ENCODE results near the gene ZBTB37. TPM values are rescaled to one million over a fixed set of nuclear protein-coding genes. Genes with fewer than 3 reads are reported as not detected.
"Not testable (repeated sequence)": the region's sequence is repeated elsewhere in the genome, so short reads cannot be mapped to it uniquely, and the experiment has no call there.

Gene ZBTB37
- total RNA-seq, 4 donors from 2014 or later, result 1.6 to 6.3 (median 3.3) TPM

DNA sequence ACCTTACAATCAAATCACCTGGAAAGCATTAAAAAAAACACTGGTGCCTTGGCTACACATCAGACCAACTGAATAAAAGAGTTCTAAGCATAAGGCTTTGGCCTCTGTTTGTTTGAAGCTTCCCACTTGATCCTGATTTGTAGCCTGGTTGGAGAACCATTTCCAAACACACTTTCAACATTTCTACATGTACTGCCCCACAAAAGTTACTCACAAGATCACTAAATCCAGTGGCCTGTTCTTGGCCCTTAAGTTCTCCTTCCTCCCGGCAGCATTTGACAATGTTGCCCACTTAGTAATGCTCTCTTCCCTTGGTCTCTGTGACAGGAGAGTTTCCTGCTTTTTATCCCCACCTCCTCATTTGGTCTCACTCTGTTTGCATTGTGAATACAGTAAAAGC lies 12.2 kb upstream of the ZBTB37 start:
- H3K4me3 ChIP-seq, result no peak overlapping the region
- WGBS, 2 donors, result 74 to 83% methylated on average over 1 of the region's 1 CpG
- no peak for TF ChIP-seq POLR2A (IDR thresholded peaks at IDR 0.05)
- TF ChIP-seq, protein P1, sequence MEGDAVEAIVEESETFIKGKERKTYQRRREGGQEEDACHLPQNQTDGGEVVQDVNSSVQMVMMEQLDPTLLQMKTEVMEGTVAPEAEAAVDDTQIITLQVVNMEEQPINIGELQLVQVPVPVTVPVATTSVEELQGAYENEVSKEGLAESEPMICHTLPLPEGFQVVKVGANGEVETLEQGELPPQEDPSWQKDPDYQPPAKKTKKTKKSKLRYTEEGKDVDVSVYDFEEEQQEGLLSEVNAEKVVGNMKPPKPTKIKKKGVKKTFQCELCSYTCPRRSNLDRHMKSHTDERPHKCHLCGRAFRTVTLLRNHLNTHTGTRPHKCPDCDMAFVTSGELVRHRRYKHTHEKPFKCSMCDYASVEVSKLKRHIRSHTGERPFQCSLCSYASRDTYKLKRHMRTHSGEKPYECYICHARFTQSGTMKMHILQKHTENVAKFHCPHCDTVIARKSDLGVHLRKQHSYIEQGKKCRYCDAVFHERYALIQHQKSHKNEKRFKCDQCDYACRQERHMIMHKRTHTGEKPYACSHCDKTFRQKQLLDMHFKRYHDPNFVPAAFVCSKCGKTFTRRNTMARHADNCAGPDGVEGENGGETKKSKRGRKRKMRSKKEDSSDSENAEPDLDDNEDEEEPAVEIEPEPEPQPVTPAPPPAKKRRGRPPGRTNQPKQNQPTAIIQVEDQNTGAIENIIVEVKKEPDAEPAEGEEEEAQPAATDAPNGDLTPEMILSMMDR (IDR thresholded peaks at IDR 0.05), result no peak
- no peaks in the 10 kb centered on the region for H3K9me3 ChIP-seq
- peaks cover 0 to 92% (median 5%) of the 10 kb centered on the region in 3 donors for H3K36me3 ChIP-seq
- no peaks in the 10 kb centered on the region for H3K27me3 ChIP-seq
- DNase-seq, result no peak
- H3K4me1 ChIP-seq, result peaks cover 0 to 18% (median 0%) of the 10 kb centered on the region in 3 donors
- intact Hi-C loops (cut with DNase I), result no loop called here
- H3K27ac ChIP-seq, result no peak overlapping the region

DNA sequence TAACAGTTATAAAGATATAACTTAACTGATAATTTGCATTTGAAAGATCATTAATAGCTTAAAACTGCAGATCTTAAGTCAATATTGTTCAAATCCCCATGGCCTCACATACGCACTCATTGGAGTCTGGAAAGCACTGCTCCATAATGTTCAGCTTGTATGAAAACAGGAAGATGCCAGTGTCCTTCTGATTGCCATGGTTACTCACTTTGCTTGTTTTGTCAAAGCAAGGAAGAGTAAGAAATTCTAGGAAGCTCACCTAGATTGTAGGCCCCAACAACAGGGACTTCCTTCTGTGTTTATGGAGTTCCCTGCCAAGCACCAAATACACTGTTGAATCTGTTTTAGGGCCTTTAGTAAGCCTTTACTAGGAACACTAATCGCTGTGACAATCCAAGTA lies 11.3 kb upstream of the ZBTB37 start:
- Histone ChIP-seq H3K4me1 (peaks cover 0 to 15% (median 0%) of the 10 kb centered on the region in 3 donors), H3K27me3 (no peaks in the 10 kb centered on the region), H3K4me3 (no peak overlapping the region), H3K36me3 (peaks cover 0 to 92% (median 5%) of the 10 kb centered on the region in 3 donors), H3K27ac (no peak overlapping the region), H3K9me3 (no peaks in the 10 kb centered on the region)
- TF ChIP-seq POLR2A (IDR thresholded peaks at IDR 0.05), result no peak
- TF ChIP-seq, protein P1 (IDR thresholded peaks at IDR 0.05), result no peak
- 95 to 100% methylated on average over 2 of the region's 2 CpGs for WGBS, 2 donors
- DNase-seq, result no peak
- intact Hi-C loops (cut with DNase I), result no loop called here

DNA sequence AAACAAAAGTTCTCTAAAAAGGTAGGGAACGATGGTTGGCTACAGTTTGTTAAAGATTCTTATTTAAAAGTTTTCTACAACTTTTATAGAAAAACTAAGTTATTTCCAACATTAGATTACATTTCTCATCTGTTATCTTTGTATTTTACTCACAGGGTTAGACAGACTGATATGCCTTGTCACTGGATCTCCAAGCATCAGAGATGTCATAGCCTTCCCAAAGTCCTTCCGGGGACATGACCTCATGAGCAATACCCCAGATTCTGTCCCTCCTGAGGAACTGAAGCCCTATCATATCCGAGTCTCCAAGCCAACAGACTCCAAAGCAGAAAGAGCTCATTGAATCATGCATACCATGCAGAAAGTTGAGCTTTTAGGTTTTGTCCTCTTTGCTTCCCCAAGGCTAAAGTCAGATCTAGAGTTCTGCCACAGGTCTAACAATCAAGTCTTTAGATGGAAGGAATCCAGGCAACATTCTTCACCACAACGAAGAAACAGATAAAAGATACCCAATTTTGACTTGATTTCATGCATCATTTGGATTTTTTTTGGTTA lies 10.7 kb upstream of the ZBTB37 start:
- no peak for DNase-seq
- WGBS, 2 donors, result 80 to 81% methylated on average over 4 of the region's 4 CpGs
- TF ChIP-seq, protein P1 (IDR thresholded peaks at IDR 0.05), result no peak
- no peak for TF ChIP-seq POLR2A (IDR thresholded peaks at IDR 0.05)
- no peak overlapping the region for H3K27ac ChIP-seq
- no peaks in the 10 kb centered on the region for H3K9me3 ChIP-seq
- peaks cover 0 to 96% (median 5%) of the 10 kb centered on the region in 3 donors for H3K36me3 ChIP-seq
- H3K4me3 ChIP-seq, result no peak overlapping the region
- intact Hi-C loops (cut with DNase I), result no loop called here
- peaks cover 0 to 10% (median 0%) of the 10 kb centered on the region in 3 donors for H3K4me1 ChIP-seq
- H3K27me3 ChIP-seq, result no peaks in the 10 kb centered on the region

DNA sequence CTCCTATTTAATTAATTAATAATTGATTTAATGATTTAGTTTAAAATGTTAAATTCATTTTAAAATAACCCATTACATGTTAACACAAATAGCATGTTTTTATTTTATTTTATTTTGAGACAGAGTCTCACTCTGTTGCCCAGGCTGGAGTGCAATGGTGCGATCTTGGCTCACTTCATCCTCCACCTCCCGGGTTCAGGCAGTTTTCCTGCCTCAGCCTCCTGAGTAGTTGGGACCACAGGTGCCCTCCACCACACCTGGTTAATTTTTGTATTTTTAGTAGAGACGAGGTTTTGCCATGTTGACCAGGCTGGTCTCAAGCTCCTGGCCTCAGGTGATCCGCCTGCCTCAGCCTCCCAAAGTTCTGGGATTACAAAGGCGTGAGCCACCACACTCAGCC lies 8.6 kb upstream of the ZBTB37 start:
- H3K27ac ChIP-seq; intact Hi-C loops (cut with DNase I); H3K9me3 ChIP-seq; H3K4me1 ChIP-seq; H3K27me3 ChIP-seq; H3K4me3 ChIP-seq; DNase-seq: not testable (repeated sequence)
- H3K36me3 ChIP-seq, result peaks cover 8 to 97% (median 17%) of the 10 kb centered on the region in 3 donors
- 90 to 99% methylated on average over 5 of the region's 5 CpGs for WGBS, 2 donors

DNA sequence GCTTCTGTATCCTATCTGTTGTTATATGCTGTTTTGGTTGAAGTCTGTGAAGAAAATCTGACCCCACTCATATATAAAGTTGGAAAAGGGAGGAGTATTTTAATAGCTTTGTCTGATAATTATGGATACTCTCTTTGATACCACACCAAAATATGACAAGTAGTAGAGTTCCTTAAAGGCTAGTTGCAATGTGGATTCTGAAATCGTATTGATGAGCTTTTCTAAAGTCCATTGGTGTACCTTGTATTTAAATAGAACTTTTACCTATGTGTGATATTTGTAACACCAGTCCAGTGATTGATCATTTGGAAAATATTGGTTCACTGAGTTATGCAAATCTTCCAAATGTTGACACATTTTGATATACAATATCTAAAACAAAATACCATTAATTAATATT lies 8.1 kb upstream of the ZBTB37 start:
- DNase-seq, result no peak
- H3K9me3 ChIP-seq, result no peaks in the 10 kb centered on the region
- no peak for TF ChIP-seq POLR2A (IDR thresholded peaks at IDR 0.05)
- TF ChIP-seq, protein P1 (IDR thresholded peaks at IDR 0.05), result no peak
- no peak overlapping the region for H3K4me3 ChIP-seq
- H3K27ac ChIP-seq, result no peak overlapping the region
- peaks cover 0 to 13% (median 3%) of the 10 kb centered on the region in 3 donors for H3K4me1 ChIP-seq
- intact Hi-C loops (cut with DNase I), result no loop called here
- WGBS, 2 donors, result 71 to 86% methylated on average over 1 of the region's 1 CpG
- H3K36me3 ChIP-seq, result peaks cover 8 to 98% (median 17%) of the 10 kb centered on the region in 3 donors
- no peaks in the 10 kb centered on the region for H3K27me3 ChIP-seq

DNA sequence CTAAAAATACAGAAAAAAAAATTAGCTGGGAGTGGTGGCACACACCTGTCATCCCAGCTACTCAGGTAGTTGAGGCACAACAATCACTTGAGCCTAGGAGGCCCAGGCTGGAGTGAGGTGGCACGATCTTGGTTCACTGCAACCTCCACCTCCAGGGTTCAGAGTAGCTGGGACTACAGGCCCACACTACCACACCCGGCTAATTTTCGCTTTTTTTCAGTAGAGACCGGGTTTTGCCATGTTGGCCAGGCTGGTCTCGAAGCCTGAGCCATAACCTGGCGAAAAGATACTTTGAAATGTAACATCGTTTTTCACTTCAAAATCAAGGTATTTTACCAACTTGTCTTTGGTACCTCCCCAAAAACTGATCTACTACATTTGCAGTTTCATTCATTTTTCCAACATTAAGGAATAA lies 6.4 kb upstream of the ZBTB37 start:
- peaks cover 0 to 30% (median 20%) of the 10 kb centered on the region in 3 donors for H3K4me1 ChIP-seq
- H3K9me3 ChIP-seq, result no peaks in the 10 kb centered on the region
- no peaks in the 10 kb centered on the region for H3K27me3 ChIP-seq
- TF ChIP-seq, protein P1 (IDR thresholded peaks at IDR 0.05), result no peak
- TF ChIP-seq POLR2A (IDR thresholded peaks at IDR 0.05), result no peak
- H3K27ac ChIP-seq, result no peak overlapping the region
- no peak overlapping the region for H3K4me3 ChIP-seq
- intact Hi-C loops (cut with DNase I), result no loop called here
- no peak for DNase-seq
- WGBS, 2 donors, result 76 to 84% methylated on average over 7 of the region's 7 CpGs
- H3K36me3 ChIP-seq, result peaks cover 8 to 98% (median 17%) of the 10 kb centered on the region in 3 donors

DNA sequence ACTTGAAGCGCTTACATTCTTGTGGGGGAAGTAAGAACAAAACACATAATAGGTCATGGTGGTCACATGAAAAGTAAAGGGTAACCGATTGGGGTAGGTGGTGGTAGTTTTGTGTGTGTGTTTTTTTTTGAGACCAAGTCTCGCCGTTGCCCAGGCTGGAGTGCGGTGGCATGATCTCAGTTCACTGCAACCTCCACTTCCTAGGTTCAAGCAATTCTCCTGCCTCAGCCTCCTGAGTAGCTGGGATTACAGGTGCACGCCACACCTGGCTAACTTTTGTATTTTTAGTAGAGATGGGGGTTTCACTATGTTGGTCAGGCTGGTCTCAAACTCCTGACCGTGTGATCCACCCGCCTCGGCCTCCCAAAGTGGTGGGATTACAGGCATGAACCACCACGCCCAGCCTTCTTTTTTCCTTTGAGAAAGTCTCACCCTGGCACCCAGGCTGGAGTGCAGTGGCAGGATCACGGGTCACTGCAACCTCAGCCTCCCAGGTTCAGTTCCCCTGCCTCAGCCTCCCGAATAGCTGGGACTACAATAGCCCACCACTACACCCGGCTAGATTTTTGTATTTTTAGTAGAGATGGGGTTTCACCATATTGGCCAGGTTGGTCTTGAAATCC lies 5.9 kb upstream of the ZBTB37 start:
- H3K27me3 ChIP-seq; H3K4me3 ChIP-seq; intact Hi-C loops (cut with DNase I); H3K9me3 ChIP-seq; DNase-seq; H3K27ac ChIP-seq: not testable (repeated sequence)
- Histone ChIP-seq H3K36me3 (peaks cover 8 to 96% (median 17%) of the 10 kb centered on the region in 3 donors), H3K4me1 (peaks cover 0 to 35% (median 24%) of the 10 kb centered on the region in 3 donors)
- WGBS, 2 donors, result 55 to 61% methylated on average over 7 to 9 of the region's 13 CpGs

Data from esophagus squamous epithelium (tissue), 5 donors.